HepG2 (cell line): ENCODE measurements around the gene EPHB4. TPM values are rescaled to one million over a fixed set of nuclear protein-coding genes. Genes with fewer than 3 reads are reported as not detected.

Experiments
- ARID2 ChIP-seq: sonication (generic); formaldehyde crosslinking; IDR thresholded peaks from 2 replicates; pipeline ENCODE4 v1.8.1; 2022; ENCODE audit warnings: mild to moderate bottlenecking, missing genetic modification reagents, borderline replicate concordance
- CHCHD3 ChIP-seq: sonication (generic); formaldehyde crosslinking; IDR thresholded peaks from 2 replicates; pipeline ENCODE4 v1.8.0; 2022; ENCODE audit warnings: mild to moderate bottlenecking, missing genetic modification reagents, moderate library complexity
- ELF4 ChIP-seq: sonication (generic); formaldehyde crosslinking; IDR thresholded peaks from 2 replicates; pipeline ENCODE4 v1.5.0; 2020; ENCODE audit warnings: missing genetic modification reagents, mild to moderate bottlenecking, moderate library complexity, borderline replicate concordance
- HNRNPH1 ChIP-seq: fragments of 200-400 bp; formaldehyde crosslinking; optimal IDR thresholded peaks from 2 replicates; pipeline ENCODE3; 2017; ENCODE audit warnings: mild to moderate bottlenecking, low read depth, low read length
- KLF12 ChIP-seq: sonication (generic); formaldehyde crosslinking; IDR thresholded peaks from 2 replicates; pipeline ENCODE4 v1.4.0; 2020; ENCODE audit warnings: missing genetic modification reagents, borderline replicate concordance
- NFIB ChIP-seq: sonication (generic); formaldehyde crosslinking; IDR thresholded peaks from 2 replicates; pipeline ENCODE4 v1.9.0; 2021; ENCODE audit warnings: missing genetic modification reagents, mild to moderate bottlenecking, borderline replicate concordance
- REPIN1 ChIP-seq: sonication (generic); formaldehyde crosslinking; IDR thresholded peaks from 2 replicates; pipeline ENCODE4 v1.8.0; 2022; ENCODE audit warnings: missing genetic modification reagents, low read depth, mild to moderate bottlenecking, borderline replicate concordance
- SCMH1 ChIP-seq: sonication (generic); formaldehyde crosslinking; IDR thresholded peaks from 2 replicates; pipeline ENCODE4 v1.9.0; 2021; ENCODE audit warnings: missing genetic modification reagents, mild to moderate bottlenecking, borderline replicate concordance
- SMAD9 ChIP-seq: sonication (generic); formaldehyde crosslinking; IDR thresholded peaks from 2 replicates; pipeline ENCODE4 v1.5.1; 2020; ENCODE audit warnings: mild to moderate bottlenecking, missing genetic modification reagents
- SMARCE1 ChIP-seq: fragments of 450-650 bp; IDR thresholded peaks from 2 replicates; pipeline ENCODE4 v1.6.1; 2017; ENCODE audit warnings: borderline replicate concordance
- TBX2 ChIP-seq: sonication (generic); formaldehyde crosslinking; IDR thresholded peaks from 2 replicates; pipeline ENCODE4 v1.5.0; 2020; ENCODE audit warnings: missing genetic modification reagents, mild to moderate bottlenecking, borderline replicate concordance
- TP53 ChIP-seq: sonication (generic); formaldehyde crosslinking; conservative IDR thresholded peaks from 2 replicates; pipeline ENCODE4 v1.4.0; 2020; ENCODE audit warnings: missing genetic modification reagents
- ZFP36 ChIP-seq: fragments of 150-350 bp; IDR thresholded peaks from 2 replicates; pipeline ENCODE4 v1.6.1; 2018; ENCODE audit warnings: borderline replicate concordance, low read length, low read depth; ENCODE audit not compliant: partially characterized antibody
- ZFYVE20 ChIP-seq: sonication (generic); formaldehyde crosslinking; IDR thresholded peaks from 2 replicates; pipeline ENCODE4 v1.8.0; 2023; ENCODE audit warnings: low read depth, mild to moderate bottlenecking, moderate library complexity, missing genetic modification reagents, borderline replicate concordance
- ZNF652 ChIP-seq: IDR thresholded peaks from 2 replicates; pipeline ENCODE4 v1.6.1; 2016; ENCODE audit warnings: low read depth, borderline replicate concordance
- ZNF720 ChIP-seq: sonication (generic); formaldehyde crosslinking; IDR thresholded peaks from 2 replicates; pipeline ENCODE4 v1.4.0; 2020; ENCODE audit warnings: missing genetic modification reagents
- ZNF850 ChIP-seq: sonication (generic); formaldehyde crosslinking; conservative IDR thresholded peaks from 2 replicates; pipeline ENCODE4 v1.9.0; 2021; ENCODE audit warnings: mild to moderate bottlenecking, missing genetic modification reagents
- ZNF879 ChIP-seq: sonication (generic); formaldehyde crosslinking; IDR thresholded peaks from 2 replicates; pipeline ENCODE4 v1.8.1; 2023; ENCODE audit warnings: missing genetic modification reagents
- polyA plus RNA-seq, 8 experiments: library from polyadenylated mRNA; depleted of rRNA in 3 of 8; stranded (reverse) in 7 of 8; unstranded in 1 of 8; fragments of >200 nt; fragmentation: Illumina TruSeq in 4 of 8; extraction: Trizol in 4 of 8; gene quantifications; 2 replicates each; pipeline versions ENCODE4 v1.2.1 to v1.2.3, GENCODE V29; 2011 to 2016; ENCODE audit warnings: low read depth in 4 of 8, missing spikeins in 1 of 8, mixed read lengths in 1 of 8; ENCODE audit not compliant: insufficient read depth in 1 of 8
- total RNA-seq, 5 experiments: library from RNA; depleted of rRNA; stranded (reverse); fragments of >200 nt; fragmentation: Illumina TruSeq; extraction: Trizol; gene quantifications; 2 replicates each; pipeline ENCODE4 v1.2.3, GENCODE V29; 2016; ENCODE audit warnings: low read depth in 1 of 5
- TF ChIP-seq, protein P1 (sequence below): sonication (generic); formaldehyde crosslinking; IDR thresholded peaks from 2 replicates; pipeline ENCODE4 v1.4.0; 2020; ENCODE audit warnings: missing genetic modification reagents, borderline replicate concordance
- TF ChIP-seq, protein P2 (sequence below): sonication (generic); formaldehyde crosslinking; IDR thresholded peaks from 2 replicates; pipeline ENCODE4 v1.5.1; 2020; ENCODE audit warnings: missing genetic modification reagents, mild to moderate bottlenecking, borderline replicate concordance
- TF ChIP-seq, protein P3 (sequence below): IDR thresholded peaks from 2 replicates; pipeline ENCODE4 v1.6.1; 2012; ENCODE audit warnings: low read length, improper control_type of control experiment

EPHB4 gene
- total and polyA plus RNA-seq, 2 of the 13 experiments (the other 11 are each of a cell fraction or from before 2014, with no cell fraction given), result 61.4 to 69.6 TPM

DNA sequence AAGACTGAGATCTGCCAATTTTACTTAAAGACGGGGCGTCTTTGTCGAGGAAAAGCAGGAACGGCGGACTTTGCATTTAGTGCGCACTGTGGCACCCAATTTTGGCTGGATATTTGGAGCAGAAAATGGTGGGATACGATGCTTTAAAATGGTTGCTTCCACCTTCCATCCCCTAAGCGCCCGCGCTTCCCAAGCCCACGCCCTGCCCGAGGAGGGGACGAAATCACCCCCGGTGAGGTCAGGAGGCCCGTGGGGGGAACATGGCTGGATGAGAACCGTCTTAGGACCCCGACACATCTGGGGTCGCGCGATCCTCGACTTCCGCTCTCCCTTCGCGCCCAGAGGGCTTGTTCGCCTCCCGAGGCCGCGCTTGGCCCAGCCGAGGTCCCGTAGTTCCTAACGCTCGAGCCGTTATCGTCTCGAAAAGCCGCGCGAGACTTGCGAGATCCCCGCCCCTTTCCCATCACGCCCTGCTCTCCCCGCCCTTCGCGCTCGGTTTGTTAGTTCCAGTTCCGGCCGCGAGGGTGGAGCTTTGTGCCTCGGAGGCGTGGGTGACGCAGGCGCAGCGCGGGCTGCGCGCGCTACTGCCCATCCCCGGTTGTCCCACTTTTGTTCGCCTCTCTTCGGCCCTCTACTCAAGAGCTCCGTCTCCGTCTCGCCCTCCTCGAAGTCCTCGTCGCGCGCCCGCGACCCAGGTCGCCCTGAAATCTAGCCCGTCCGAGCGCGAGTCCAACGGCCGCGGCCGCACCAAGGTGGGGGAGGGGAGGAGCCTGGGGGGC lies 47.4 kb upstream of the EPHB4 start, which contains the start of gene SRRT (continued):
- TF ChIP-seq, protein P1, sequence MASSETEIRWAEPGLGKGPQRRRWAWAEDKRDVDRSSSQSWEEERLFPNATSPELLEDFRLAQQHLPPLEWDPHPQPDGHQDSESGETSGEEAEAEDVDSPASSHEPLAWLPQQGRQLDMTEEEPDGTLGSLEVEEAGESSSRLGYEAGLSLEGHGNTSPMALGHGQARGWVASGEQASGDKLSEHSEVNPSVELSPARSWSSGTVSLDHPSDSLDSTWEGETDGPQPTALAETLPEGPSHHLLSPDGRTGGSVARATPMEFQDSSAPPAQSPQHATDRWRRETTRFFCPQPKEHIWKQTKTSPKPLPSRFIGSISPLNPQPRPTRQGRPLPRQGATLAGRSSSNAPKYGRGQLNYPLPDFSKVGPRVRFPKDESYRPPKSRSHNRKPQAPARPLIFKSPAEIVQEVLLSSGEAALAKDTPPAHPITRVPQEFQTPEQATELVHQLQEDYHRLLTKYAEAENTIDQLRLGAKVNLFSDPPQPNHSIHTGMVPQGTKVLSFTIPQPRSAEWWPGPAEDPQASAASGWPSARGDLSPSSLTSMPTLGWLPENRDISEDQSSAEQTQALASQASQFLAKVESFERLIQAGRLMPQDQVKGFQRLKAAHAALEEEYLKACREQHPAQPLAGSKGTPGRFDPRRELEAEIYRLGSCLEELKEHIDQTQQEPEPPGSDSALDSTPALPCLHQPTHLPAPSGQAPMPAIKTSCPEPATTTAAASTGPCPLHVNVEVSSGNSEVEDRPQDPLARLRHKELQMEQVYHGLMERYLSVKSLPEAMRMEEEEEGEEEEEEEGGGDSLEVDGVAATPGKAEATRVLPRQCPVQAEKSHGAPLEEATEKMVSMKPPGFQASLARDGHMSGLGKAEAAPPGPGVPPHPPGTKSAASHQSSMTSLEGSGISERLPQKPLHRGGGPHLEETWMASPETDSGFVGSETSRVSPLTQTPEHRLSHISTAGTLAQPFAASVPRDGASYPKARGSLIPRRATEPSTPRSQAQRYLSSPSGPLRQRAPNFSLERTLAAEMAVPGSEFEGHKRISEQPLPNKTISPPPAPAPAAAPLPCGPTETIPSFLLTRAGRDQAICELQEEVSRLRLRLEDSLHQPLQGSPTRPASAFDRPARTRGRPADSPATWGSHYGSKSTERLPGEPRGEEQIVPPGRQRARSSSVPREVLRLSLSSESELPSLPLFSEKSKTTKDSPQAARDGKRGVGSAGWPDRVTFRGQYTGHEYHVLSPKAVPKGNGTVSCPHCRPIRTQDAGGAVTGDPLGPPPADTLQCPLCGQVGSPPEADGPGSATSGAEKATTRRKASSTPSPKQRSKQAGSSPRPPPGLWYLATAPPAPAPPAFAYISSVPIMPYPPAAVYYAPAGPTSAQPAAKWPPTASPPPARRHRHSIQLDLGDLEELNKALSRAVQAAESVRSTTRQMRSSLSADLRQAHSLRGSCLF (CRISPR knock-in tag), result no peak
- no peak for TF ChIP-seq HNRNPH1
- TF ChIP-seq CHCHD3 (CRISPR knock-in tag), result no peak
- no peak for TF ChIP-seq ZNF850
- no peak for TF ChIP-seq TP53 (CRISPR knock-in tag)
- no peak for TF ChIP-seq ZNF652 (CRISPR knock-in tag)
- TF ChIP-seq REPIN1 (CRISPR knock-in tag), result peak; percentile 97
- no peak for TF ChIP-seq ZNF720 (CRISPR knock-in tag)
- TF ChIP-seq SCMH1 (CRISPR knock-in tag), result no peak
- TF ChIP-seq TBX2, result peak; percentile 79; the same call in 1 of the 2 replicates
- TF ChIP-seq ARID2 (CRISPR knock-in tag), result 0 out of 2 replicates have a peak, but pooled peaks have one; percentile 70
- TF ChIP-seq, protein P2, sequence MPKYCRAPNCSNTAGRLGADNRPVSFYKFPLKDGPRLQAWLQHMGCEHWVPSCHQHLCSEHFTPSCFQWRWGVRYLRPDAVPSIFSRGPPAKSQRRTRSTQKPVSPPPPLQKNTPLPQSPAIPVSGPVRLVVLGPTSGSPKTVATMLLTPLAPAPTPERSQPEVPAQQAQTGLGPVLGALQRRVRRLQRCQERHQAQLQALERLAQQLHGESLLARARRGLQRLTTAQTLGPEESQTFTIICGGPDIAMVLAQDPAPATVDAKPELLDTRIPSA (CRISPR knock-in tag), result no peak; the same call in 1 of the 2 replicates
- TF ChIP-seq ZFYVE20 (CRISPR knock-in tag), result no peak
- no peak for TF ChIP-seq NFIB (CRISPR knock-in tag)
- TF ChIP-seq SMARCE1, result no peak
- peak; percentile 86 for TF ChIP-seq ZNF879
- no peak for TF ChIP-seq SMAD9 (CRISPR knock-in tag)
- no peak for TF ChIP-seq ELF4 (CRISPR knock-in tag)
- no peak for TF ChIP-seq KLF12 (CRISPR knock-in tag)
- TF ChIP-seq ZFP36, result no peak
- TF ChIP-seq, protein P3, sequence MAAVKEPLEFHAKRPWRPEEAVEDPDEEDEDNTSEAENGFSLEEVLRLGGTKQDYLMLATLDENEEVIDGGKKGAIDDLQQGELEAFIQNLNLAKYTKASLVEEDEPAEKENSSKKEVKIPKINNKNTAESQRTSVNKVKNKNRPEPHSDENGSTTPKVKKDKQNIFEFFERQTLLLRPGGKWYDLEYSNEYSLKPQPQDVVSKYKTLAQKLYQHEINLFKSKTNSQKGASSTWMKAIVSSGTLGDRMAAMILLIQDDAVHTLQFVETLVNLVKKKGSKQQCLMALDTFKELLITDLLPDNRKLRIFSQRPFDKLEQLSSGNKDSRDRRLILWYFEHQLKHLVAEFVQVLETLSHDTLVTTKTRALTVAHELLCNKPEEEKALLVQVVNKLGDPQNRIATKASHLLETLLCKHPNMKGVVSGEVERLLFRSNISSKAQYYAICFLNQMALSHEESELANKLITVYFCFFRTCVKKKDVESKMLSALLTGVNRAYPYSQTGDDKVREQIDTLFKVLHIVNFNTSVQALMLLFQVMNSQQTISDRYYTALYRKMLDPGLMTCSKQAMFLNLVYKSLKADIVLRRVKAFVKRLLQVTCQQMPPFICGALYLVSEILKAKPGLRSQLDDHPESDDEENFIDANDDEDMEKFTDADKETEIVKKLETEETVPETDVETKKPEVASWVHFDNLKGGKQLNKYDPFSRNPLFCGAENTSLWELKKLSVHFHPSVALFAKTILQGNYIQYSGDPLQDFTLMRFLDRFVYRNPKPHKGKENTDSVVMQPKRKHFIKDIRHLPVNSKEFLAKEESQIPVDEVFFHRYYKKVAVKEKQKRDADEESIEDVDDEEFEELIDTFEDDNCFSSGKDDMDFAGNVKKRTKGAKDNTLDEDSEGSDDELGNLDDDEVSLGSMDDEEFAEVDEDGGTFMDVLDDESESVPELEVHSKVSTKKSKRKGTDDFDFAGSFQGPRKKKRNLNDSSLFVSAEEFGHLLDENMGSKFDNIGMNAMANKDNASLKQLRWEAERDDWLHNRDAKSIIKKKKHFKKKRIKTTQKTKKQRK, result no peak
